Parathyroid adenoma (tissue), 2 donors: Measurements from ENCODE around the gene LMO3.

Source experiments
- H2AFZ ChIP-seq: fragments of 300-600 bp; sonication (generic); one replicate; pipeline ENCODE4 v1.7.0; 2017; ENCODE audit warnings: antibody characterized with exemption, mild to moderate bottlenecking
- H3K27ac ChIP-seq: fragments of 300-600 bp; sonication (generic); one replicate; pipeline ENCODE4 v1.7.0; 2017
- H3K27me3 ChIP-seq: fragments of 300-600 bp; sonication (generic); one replicate; pipeline ENCODE4 v1.7.0; 2017; ENCODE audit warnings: low read length; ENCODE audit not compliant: control insufficient read depth, insufficient read depth
- H3K36me3 ChIP-seq: fragments of 300-600 bp; sonication (generic); one replicate; pipeline ENCODE4 v1.7.0; 2017; ENCODE audit warnings: low read length; ENCODE audit not compliant: control insufficient read depth, insufficient read depth
- H3K4me1 ChIP-seq: fragments of 300-600 bp; sonication (generic); one replicate; pipeline ENCODE4 v1.7.0; 2017; ENCODE audit warnings: control low read depth
- H3K4me2 ChIP-seq: fragments of 300-600 bp; sonication (generic); one replicate; pipeline ENCODE4 v1.7.0; 2017; ENCODE audit warnings: low read length
- H3K4me3 ChIP-seq: fragments of 300-600 bp; sonication (generic); one replicate; pipeline ENCODE4 v1.7.0; 2017; ENCODE audit warnings: low read depth, low read length
- H3K79me2 ChIP-seq: fragments of 300-600 bp; sonication (generic); one replicate; pipeline ENCODE4 v1.7.0; 2017; ENCODE audit warnings: control low read depth
- H3K9ac ChIP-seq: fragments of 300-600 bp; sonication (generic); one replicate; pipeline ENCODE4 v1.7.0; 2017; ENCODE audit warnings: mild to moderate bottlenecking
- H3K9me3 ChIP-seq: fragments of 300-600 bp; sonication (generic); one replicate; pipeline ENCODE4 v1.7.0; 2017; ENCODE audit warnings: low read length; ENCODE audit not compliant: control insufficient read depth
- TF ChIP-seq, protein P1 (sequence below): fragments of 300-600 bp; sonication (generic); IDR thresholded peaks from one replicate; pipeline ENCODE4 v1.7.0; 2017; ENCODE audit warnings: antibody characterized with exemption, mild to moderate bottlenecking
- donor health status: primary hyperparathyroidism.

LMO3 gene

GRCh38 chr12:16594797-16595196, 11.2 kb downstream of the LMO3 start:
- Histone ChIP-seq H3K4me1 (no peaks in the 10 kb centered on the region), H3K36me3 (no peaks in the 10 kb centered on the region), H3K4me2 (no peak overlapping the region), H3K9me3 (no peaks in the 10 kb centered on the region), H3K4me3 (no peak overlapping the region), H3K27me3 (no peaks in the 10 kb centered on the region), H3K79me2 (no peaks in the 10 kb centered on the region), H3K9ac (no peak overlapping the region), H2AFZ (no peak overlapping the region), H3K27ac (no peak overlapping the region)
- TF ChIP-seq, protein P1, sequence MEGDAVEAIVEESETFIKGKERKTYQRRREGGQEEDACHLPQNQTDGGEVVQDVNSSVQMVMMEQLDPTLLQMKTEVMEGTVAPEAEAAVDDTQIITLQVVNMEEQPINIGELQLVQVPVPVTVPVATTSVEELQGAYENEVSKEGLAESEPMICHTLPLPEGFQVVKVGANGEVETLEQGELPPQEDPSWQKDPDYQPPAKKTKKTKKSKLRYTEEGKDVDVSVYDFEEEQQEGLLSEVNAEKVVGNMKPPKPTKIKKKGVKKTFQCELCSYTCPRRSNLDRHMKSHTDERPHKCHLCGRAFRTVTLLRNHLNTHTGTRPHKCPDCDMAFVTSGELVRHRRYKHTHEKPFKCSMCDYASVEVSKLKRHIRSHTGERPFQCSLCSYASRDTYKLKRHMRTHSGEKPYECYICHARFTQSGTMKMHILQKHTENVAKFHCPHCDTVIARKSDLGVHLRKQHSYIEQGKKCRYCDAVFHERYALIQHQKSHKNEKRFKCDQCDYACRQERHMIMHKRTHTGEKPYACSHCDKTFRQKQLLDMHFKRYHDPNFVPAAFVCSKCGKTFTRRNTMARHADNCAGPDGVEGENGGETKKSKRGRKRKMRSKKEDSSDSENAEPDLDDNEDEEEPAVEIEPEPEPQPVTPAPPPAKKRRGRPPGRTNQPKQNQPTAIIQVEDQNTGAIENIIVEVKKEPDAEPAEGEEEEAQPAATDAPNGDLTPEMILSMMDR, result no peak

GRCh38 chr12:16593546-16593945, 12.4 kb downstream of the LMO3 start:
- Histone ChIP-seq H3K9ac (no peak overlapping the region), H3K79me2 (no peaks in the 10 kb centered on the region), H3K27ac (no peak overlapping the region), H2AFZ (no peak overlapping the region), H3K4me3 (no peak overlapping the region), H3K4me2 (no peak overlapping the region), H3K27me3 (no peaks in the 10 kb centered on the region), H3K9me3 (no peaks in the 10 kb centered on the region), H3K36me3 (no peaks in the 10 kb centered on the region), H3K4me1 (no peaks in the 10 kb centered on the region)
- TF ChIP-seq, protein P1, result no peak

DNA sequence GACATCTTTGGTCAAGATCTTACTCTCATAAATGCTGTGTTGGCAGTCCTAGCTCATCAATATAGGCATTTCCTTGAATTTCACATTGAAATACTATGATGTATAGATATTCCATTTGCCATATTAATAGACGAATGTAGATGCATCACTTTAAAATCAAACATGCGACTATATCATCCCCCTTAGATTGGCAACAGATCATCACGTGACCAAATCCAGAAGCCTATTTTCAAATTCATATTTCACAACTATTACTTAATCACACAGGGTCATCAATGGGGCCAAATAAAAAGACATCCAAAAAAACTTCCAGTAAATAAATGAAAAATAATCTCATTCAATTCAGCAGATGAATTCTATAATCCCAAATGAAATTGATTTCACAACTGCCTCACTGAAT, 15.3 kb downstream of the LMO3 start:
- Histone ChIP-seq H3K4me3 (no peak overlapping the region), H2AFZ (no peak overlapping the region), H3K27me3 (no peaks in the 10 kb centered on the region), H3K9ac (no peak overlapping the region), H3K27ac (no peak overlapping the region), H3K79me2 (no peaks in the 10 kb centered on the region), H3K4me1 (no peaks in the 10 kb centered on the region), H3K4me2 (no peak overlapping the region), H3K36me3 (no peaks in the 10 kb centered on the region), H3K9me3 (no peaks in the 10 kb centered on the region)
- TF ChIP-seq, protein P1, result no peak

DNA sequence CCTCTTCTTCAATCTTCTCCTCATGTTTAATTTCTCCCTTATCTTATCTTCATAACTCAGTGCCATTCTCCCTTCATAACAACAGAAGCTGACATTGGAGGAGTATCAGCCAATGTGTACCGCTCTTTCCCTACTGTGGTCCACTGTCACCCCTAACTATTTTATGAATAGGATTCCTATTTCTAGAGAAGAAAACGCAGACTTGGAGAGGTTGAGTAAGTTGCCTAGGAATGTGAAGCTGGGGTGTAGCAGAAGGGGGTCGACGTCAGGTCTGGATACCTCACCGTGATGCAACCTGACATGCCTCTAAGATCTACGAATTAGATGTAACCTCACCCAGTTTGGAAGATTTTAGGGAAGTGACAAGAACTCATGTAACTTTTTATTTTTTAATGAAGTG, 17.1 kb downstream of the LMO3 start:
- Histone ChIP-seq H3K27ac (no peak overlapping the region), H3K4me1 (no peaks in the 10 kb centered on the region)

DNA sequence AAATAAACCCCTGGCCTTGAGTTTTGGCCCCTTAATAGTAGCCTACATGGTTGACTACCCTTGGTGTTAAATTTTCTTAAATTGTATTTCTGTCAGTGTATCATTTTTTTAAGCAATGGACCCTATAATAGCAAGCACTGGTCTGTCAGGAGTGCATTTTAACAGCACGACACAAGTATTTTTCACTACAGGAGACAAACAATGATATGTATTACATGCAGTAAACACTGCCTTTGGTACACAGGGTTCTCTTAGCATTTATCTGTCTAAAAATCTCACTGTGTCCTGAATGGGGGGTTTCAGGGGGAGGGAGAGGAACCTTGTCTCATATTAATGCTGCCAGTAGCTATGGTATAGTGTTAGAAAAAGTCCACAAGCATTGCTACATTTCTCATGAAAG, 18.4 kb downstream of the LMO3 start:
- TF ChIP-seq, protein P1, result no peak
- no peaks in the 10 kb centered on the region for H3K9me3 ChIP-seq
- no peaks in the 10 kb centered on the region for H3K4me1 ChIP-seq
- no peaks in the 10 kb centered on the region for H3K36me3 ChIP-seq
- no peak overlapping the region for H3K27ac ChIP-seq
- no peak overlapping the region for H3K4me3 ChIP-seq
- no peak overlapping the region for H3K4me2 ChIP-seq
- no peaks in the 10 kb centered on the region for H3K79me2 ChIP-seq
- H2AFZ ChIP-seq, result no peak overlapping the region
- H3K27me3 ChIP-seq, result no peaks in the 10 kb centered on the region
- no peak overlapping the region for H3K9ac ChIP-seq

More for the DNA sequence above, 17.1 kb downstream of the LMO3 start:
- Histone ChIP-seq H3K9ac (no peak overlapping the region), H3K4me2 (no peak overlapping the region), H3K79me2 (no peaks in the 10 kb centered on the region), H3K4me3 (no peak overlapping the region), H3K36me3 (no peaks in the 10 kb centered on the region), H3K27me3 (no peaks in the 10 kb centered on the region), H3K9me3 (no peaks in the 10 kb centered on the region), H2AFZ (no peak overlapping the region)
- TF ChIP-seq, protein P1, result no peak
